Heart right ventricle (tissue), 16 donors: ENCODE results near the gene CRTC3. TPM values are rescaled to one million over a fixed set of nuclear protein-coding genes. Genes with fewer than 3 reads are reported as not detected.

Experiments used
- ATAC-seq, 8 donors: fragments of 200-7000 bp; cut with Tn5 transposase; one replicate each; pipeline ENCODE4 v1.9.1; 2020; ENCODE audit warnings: mild to moderate bottlenecking in 8 of 8, moderate library complexity in 8 of 8, moderate number of reproducible peaks in 1 of 8
- DNase-seq, 2 donors: peaks; one replicate each; pipeline ENCODE4 v3.0.0-alpha.2; 2020
- H3K27ac ChIP-seq, 10 donors: fragments of 200-600 bp; sonication (generic) in 2 of 10; one replicate each; pipeline versions ENCODE4 v1.5.0 to v1.8.0; 2020 to 2022; ENCODE audit warnings: mild to moderate bottlenecking in 3 of 10
- H3K27me3 ChIP-seq, 7 donors: fragments of 200-600 bp; one replicate each; pipeline ENCODE4 v1.8.0; 2021 to 2022; ENCODE audit warnings: mild to moderate bottlenecking in 2 of 7
- H3K36me3 ChIP-seq, 9 donors: fragments of 200-600 bp; sonication (generic) in 1 of 9; one replicate each; pipeline versions ENCODE4 v1.5.0 to v1.8.0; 2020 to 2022; ENCODE audit warnings: mild to moderate bottlenecking in 2 of 9
- H3K4me1 ChIP-seq, 9 donors: fragments of 200-600 bp; sonication (generic) in 1 of 9; one replicate each; pipeline versions ENCODE4 v1.5.0 to v1.8.0; 2020 to 2022; ENCODE audit warnings: mild to moderate bottlenecking in 4 of 9
- H3K4me3 ChIP-seq, 10 donors: fragments of 200-600 bp; sonication (generic) in 2 of 10; one replicate each; pipeline versions ENCODE4 v1.5.0 to v1.8.0; 2020 to 2022; ENCODE audit warnings: mild to moderate bottlenecking in 7 of 10, moderate library complexity in 2 of 10
- H3K9me3 ChIP-seq, 11 donors: fragments of 200-600 bp in 10 of 11; sonication (generic) in 2 of 11; one replicate each; pipeline versions ENCODE4 v1.5.0 to v1.8.0; 2013 to 2022; ENCODE audit warnings: mild to moderate bottlenecking in 2 of 11, control low read depth in 1 of 11, moderate library complexity in 1 of 11
- WGBS, 2 donors: extraction: QIAGEN DNeasy Blood & Tissue Kit; methylation state at CpG; one replicate each; pipeline ENCODE4 v1.1.7; 2013; ENCODE audit warnings: inconsistent platforms in 1 of 2; 5-methylcytosine and 5-hydroxymethylcytosine counted together
- intact Hi-C, 10 donors: fragments of 100-400 bp; cut with DNase I; formaldehyde crosslinking; loops; one replicate each; pipeline versions ENCODE4 v1.11.1 to v1.14.2; 2022
- long read RNA-seq, 3 donors: library from polyadenylated mRNA; unstranded; transcript quantifications; one replicate each; pipeline ENCODE4 v2.0.0, GENCODE V29; 2020 to 2021
- polyA plus RNA-seq, 2 donors: library from polyadenylated mRNA; stranded (reverse); fragments of 200-250 nt; gene quantifications; one replicate each; pipeline ENCODE4 v1.2.3, GENCODE V29; 2013
- total RNA-seq, 10 donors: library from RNA; stranded (reverse); fragmentation: NEBNext Ultra II Directional in 3 of 10; extraction: Animal tissue kit (Norgen Biotek cat#: 25700) in 3 of 10; gene quantifications; one replicate each; pipeline versions ENCODE4 v1.2.1 to v1.2.4, GENCODE V29; 2021 to 2023
- TF ChIP-seq, protein P1 (sequence below), 9 donors: fragments of 200-600 bp; sonication (generic) in 2 of 9; IDR thresholded peaks; one replicate each; pipeline versions ENCODE4 v1.5.0 to v1.8.0; 2021 to 2022; ENCODE audit warnings: antibody characterized with exemption in 9 of 9, mild to moderate bottlenecking in 5 of 9, moderate library complexity in 1 of 9
- donor health status: Arrhythmogenic right ventricular cardiomyopathy.
- donor health status: ischemic (EF 13 %, LVEDD 7.1; RV severe dilation, severe dysfunction).
- donor health status: healthy with polysubstance abuse.
- donor health status: DM: no; HTN: yes; CAD: no.
- donor health status: DM: no; HTN: no; CAD: no.
- donor health status: ischemic (EF 25% LVEDD 6.9; RV normal size, moderate dysfunction).
- donor health status: ischemic (EF 25% LVEDD 5.7; RV mildly dilated, moderate dysfunction).
- donor health status: healthy.
- donor health status: DM: yes; HTN: yes; CAD: no.
- donor health status: Ischemic cardiomyopathy.
- donor health status: ischemic (EF 35%, LVEDD 5.7; RV mildly dilated, moderate dysfunction).
- donor health status: nonischemic (EF 11% LVEDD 7.7; RV severe dilation, severe dysfunction).
- donor health status: DM: yes; HTN: yes; CAD: no.
- donor health status: PGD.
- donor health status: ischemic (EF 29% LVEDD 5.4; RV normal size, mild dysfunction).
- donor health status: nonischemic (EF 23%, LVEDD 6.1; RV moderate dilation, normal function).

The CRTC3 gene
- 10 to 100 TPM; 25.1 to 34.9 (median 29.4) TPM for total RNA-seq
- 10 to 100 TPM; 11.5 to 12.8 TPM for polyA plus RNA-seq
- long read RNA-seq, donor 1, partial matches to known transcripts: 6 of 18 reads
- long read RNA-seq, donor 1, other reads (novel, unspliced or antisense): 12 of 18 reads
- long read RNA-seq, donor 2, full-length matches to known transcripts: 6 of 28 reads
- long read RNA-seq, donor 2, partial matches to known transcripts: 8 of 28 reads
- long read RNA-seq, donor 2, other reads (novel, unspliced or antisense): 14 of 28 reads
- long read RNA-seq, donor 3, partial matches to known transcripts: 53 of 58 reads
- long read RNA-seq, donor 3, other reads (novel, unspliced or antisense): 1 of 58 reads

DNA sequence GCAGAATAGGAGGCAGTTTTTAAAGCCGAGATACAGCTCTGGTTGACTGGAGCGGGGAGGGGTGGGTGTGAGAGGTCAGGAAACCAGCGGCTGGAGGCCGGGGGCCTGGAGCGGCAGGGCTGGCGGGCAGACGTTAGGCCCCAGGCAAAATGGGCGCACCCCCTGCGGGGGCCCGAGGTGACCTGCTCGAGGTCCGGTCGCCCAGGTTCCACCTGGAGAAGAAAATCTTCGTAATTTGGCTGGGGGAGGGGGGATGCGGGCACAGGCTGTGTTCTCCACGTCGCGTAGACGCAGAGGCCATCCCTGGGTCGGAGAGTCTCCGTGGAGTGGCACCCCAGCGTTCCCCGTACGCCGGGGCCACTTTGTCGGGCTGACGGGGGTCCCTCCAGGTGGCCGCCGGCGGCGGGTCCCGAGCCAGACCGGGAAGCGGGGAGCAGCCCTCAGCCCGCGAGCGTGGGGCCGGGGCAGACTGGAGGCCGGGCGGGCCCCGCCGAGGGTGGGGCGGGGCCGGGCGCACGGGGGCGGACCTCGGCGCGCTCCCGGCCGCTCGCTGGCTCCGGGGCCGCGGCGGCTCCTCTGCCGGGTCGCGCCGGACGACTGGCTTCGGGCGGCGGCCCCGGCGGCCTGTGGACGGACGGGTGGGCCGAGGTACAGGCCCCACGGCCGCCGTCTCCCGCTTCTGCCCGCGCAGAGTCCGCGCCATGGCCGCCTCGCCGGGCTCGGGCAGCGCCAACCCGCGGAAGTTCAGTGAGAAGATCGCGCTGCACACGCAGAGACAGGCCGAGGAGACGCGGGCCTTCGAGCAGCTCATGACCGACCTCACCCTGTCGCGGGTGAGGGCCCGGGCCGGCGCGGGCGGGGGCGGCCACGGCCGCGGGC lies at the start of gene CRTC3:
Gene CRTC3 (plus strand): TSS at position 553 of the 879 bp plus-strand sequence. CDS start 149 bp downstream, at position 702.
- WGBS, 2 donors: 2 to 3% methylated on average over 83 to 104 of the region's 104 CpGs

GRCh38 chr15:90481023-90481422 lies 48.7 kb upstream of the CRTC3 start:
- H3K36me3 ChIP-seq: peaks cover 0 to 100% (median 66%) of the 10 kb centered on the region in 9 donors
- H3K9me3 ChIP-seq: no peaks in the 10 kb centered on the region
- ATAC-seq: peak in 1 of 8 donors; percentile 27
- no peak for DNase-seq
- H3K27me3 ChIP-seq: no peaks in the 10 kb centered on the region
- H3K27ac ChIP-seq: no peak overlapping the region
- H3K4me1 ChIP-seq: no peaks in the 10 kb centered on the region
- H3K4me3 ChIP-seq: no peak overlapping the region
- 83 to 86% methylated on average over 3 of the region's 3 CpGs for WGBS, 2 donors
- intact Hi-C loops: loop anchor here in 6 of 10 donors (2.0 to 5.0 kb wide), 5 partner anchors 118 to 164 kb away; no protein-coding TSS in a partner anchor
- TF ChIP-seq, protein P1, sequence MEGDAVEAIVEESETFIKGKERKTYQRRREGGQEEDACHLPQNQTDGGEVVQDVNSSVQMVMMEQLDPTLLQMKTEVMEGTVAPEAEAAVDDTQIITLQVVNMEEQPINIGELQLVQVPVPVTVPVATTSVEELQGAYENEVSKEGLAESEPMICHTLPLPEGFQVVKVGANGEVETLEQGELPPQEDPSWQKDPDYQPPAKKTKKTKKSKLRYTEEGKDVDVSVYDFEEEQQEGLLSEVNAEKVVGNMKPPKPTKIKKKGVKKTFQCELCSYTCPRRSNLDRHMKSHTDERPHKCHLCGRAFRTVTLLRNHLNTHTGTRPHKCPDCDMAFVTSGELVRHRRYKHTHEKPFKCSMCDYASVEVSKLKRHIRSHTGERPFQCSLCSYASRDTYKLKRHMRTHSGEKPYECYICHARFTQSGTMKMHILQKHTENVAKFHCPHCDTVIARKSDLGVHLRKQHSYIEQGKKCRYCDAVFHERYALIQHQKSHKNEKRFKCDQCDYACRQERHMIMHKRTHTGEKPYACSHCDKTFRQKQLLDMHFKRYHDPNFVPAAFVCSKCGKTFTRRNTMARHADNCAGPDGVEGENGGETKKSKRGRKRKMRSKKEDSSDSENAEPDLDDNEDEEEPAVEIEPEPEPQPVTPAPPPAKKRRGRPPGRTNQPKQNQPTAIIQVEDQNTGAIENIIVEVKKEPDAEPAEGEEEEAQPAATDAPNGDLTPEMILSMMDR (IDR thresholded peaks at IDR 0.05): no peak

More for the DNA sequence above, at the start of gene CRTC3:
- peak within 1 kb of the TSS; percentile 53 to 96 (median 90) for H3K4me3 ChIP-seq
- intact Hi-C loops: loop anchor here in 6 of 10 donors (5.0 to 10.0 kb wide), 7 partner anchors 43 to 355 kb away; partner anchors contain the start of gene FES (in 1 of the 6)
- ATAC-seq (peak; percentile 79 to 96 (median 88)), DNase-seq (peak; percentile 34 to 60)
- H3K36me3 ChIP-seq: no peaks in the 10 kb centered on the region
- TF ChIP-seq, protein P1 (IDR thresholded peaks at IDR 0.05): peak in 2 of 9 donors; percentile 5 to 14
- no peaks in the 10 kb centered on the region for H3K9me3 ChIP-seq
- H3K27ac ChIP-seq: peak within 1 kb of the TSS; percentile 90 to 97 (median 95)
- H3K27me3 ChIP-seq: no peaks in the 10 kb centered on the region
- peaks cover 3 to 47% (median 32%) of the 10 kb centered on the region in 9 donors for H3K4me1 ChIP-seq

- Histone ChIP-seq H3K4me1 (no peaks in the 10 kb centered on the region), H3K9me3 (no peaks in the 10 kb centered on the region), H3K27ac (no peak overlapping the region), H3K4me3 (no peak overlapping the region), H3K36me3 (peaks cover 0 to 100% (median 67%) of the 10 kb centered on the region in 9 donors), H3K27me3 (no peaks in the 10 kb centered on the region)
- peak in 1 of 2 donors; percentile 50 for DNase-seq
- TF ChIP-seq, protein P1 (IDR thresholded peaks at IDR 0.05): peak; percentile 50 to 88 (median 73)
- peak in 7 of 8 donors; percentile 48 to 75 (median 60) for ATAC-seq
- 57 to 59% methylated on average over 7 of the region's 7 CpGs for WGBS, 2 donors
- intact Hi-C loops: loop anchor here (1.0 to 5.0 kb wide), 7 partner anchors 120 to 165 kb away; no protein-coding TSS in a partner anchor
Measured at GRCh38 chr15:90482124-90483011, 47.4 kb upstream of the CRTC3 start.
